K562 (cell line): Measurements from ENCODE around the gene FMNL2. TPM values are rescaled to one million over a fixed set of nuclear protein-coding genes. Genes with fewer than 3 reads are reported as not detected.

Source experiments
- ATAC-seq: fragments of 200-7000 bp; cut with Tn5 transposase; 3 replicates; pipeline ENCODE4 v1.9.1; 2020; ENCODE audit warnings: moderate library complexity
- BruUV-seq: library from RNA; stranded (reverse); fragments of 400-500 nt; replicated peaks from 2 replicates; lab custom pipeline; 2021; lab: Mats Ljungman, UMichigan
- CTCF ChIA-PET: fragments of 300-600 bp; formaldehyde crosslinking; extraction: SDS; loops from one replicate; lab custom pipeline; 2021; ENCODE audit warnings: low intra/inter-chr PET ratio; lab: Yijun Ruan, JAX
- POLR2A ChIA-PET: fragments of 300-600, 350-650 bp; sonication (Branson Sonifier 250); formaldehyde crosslinking; extraction: SDS; loops from one replicate; lab custom pipeline; 2021; ENCODE audit warnings: antibody characterized with exemption, inconsistent platforms; lab: Yijun Ruan, JAX
- DNase-seq, 4 experiments: peaks; one replicate each; pipeline versions ENCODE4 v3.0.0 to v3.0.0-alpha.2; 2011 to 2018; ENCODE audit warnings: low spot score in 3 of 4, mixed read lengths in 3 of 4; ENCODE audit errors: extremely low read depth in 1 of 4
- FAIRE-seq: peaks from 2 replicates; lab custom pipeline; 2011; peaks lifted over from hg19 to GRCh38; lab: Jason Lieb, UNC
- H2AFZ ChIP-seq: 2 replicates; pipeline ENCODE4 v1.6.0; 2011; ENCODE audit warnings: low read depth, low read length, control low read depth, inconsistent platforms
- H3K27ac ChIP-seq: fragments of 200-600 bp; 3 replicates; pipeline ENCODE4 v1.8.0; 2011; ENCODE audit warnings: low read depth, mild to moderate bottlenecking, control low read depth, inconsistent platforms, low read length, moderate library complexity, mixed read lengths; ENCODE audit errors: extremely low read depth
- H3K27me3 ChIP-seq, 2 experiments: fragments of 300-600 bp in 1 of 2; 2 replicates in 1 of 2; 3 replicates in 1 of 2; pipeline versions ENCODE4 v1.6.0 to v1.8.0; 2011; ENCODE audit warnings: inconsistent platforms in 2 of 2, low read length in 2 of 2, mild to moderate bottlenecking in 1 of 2, mixed read lengths in 1 of 2, moderate library complexity in 1 of 2; ENCODE audit not compliant: control insufficient read depth in 2 of 2, insufficient read depth in 2 of 2
- H3K36me3 ChIP-seq: fragments of 300-600 bp; 3 replicates; pipeline ENCODE4 v1.8.0; 2011; ENCODE audit warnings: mild to moderate bottlenecking, low read length, inconsistent platforms; ENCODE audit not compliant: control insufficient read depth, insufficient read depth
- H3K4me1 ChIP-seq, 2 experiments: fragments of 200-600 bp in 1 of 2; replicated peaks in 1 of 2; 2 replicates in 1 of 2; 3 replicates in 1 of 2; pipeline versions ENCODE4 v1.5.1 to v1.8.0; 2011; ENCODE audit warnings: inconsistent platforms in 2 of 2, low read length in 2 of 2, mild to moderate bottlenecking in 1 of 2, mixed read lengths in 1 of 2, moderate library complexity in 1 of 2; ENCODE audit not compliant: control insufficient read depth in 2 of 2, insufficient read depth in 2 of 2
- H3K4me2 ChIP-seq: 2 replicates; pipeline ENCODE4 v1.6.1; 2011; ENCODE audit warnings: low read length, control low read depth, inconsistent platforms, mixed read lengths; ENCODE audit not compliant: insufficient read depth
- H3K4me3 ChIP-seq: fragments of 200-600 bp; sonication (generic), shearing (Covaris generic); 2 replicates; pipeline ENCODE4 v1.5.1; 2016; ENCODE audit warnings: control low read depth, inconsistent platforms
- H3K79me2 ChIP-seq: fragments of 200-600 bp; 3 replicates; pipeline ENCODE4 v1.8.0; 2011; ENCODE audit warnings: low read length, inconsistent platforms; ENCODE audit not compliant: control insufficient read depth, insufficient read depth
- H3K9ac ChIP-seq, 2 experiments: 2 replicates each; pipeline versions ENCODE4 v1.6.0 to v1.6.1; 2011; ENCODE audit warnings: low read depth in 2 of 2, low read length in 2 of 2, control low read depth in 1 of 2, inconsistent platforms in 1 of 2, mild to moderate bottlenecking in 1 of 2, mixed read lengths in 1 of 2; ENCODE audit not compliant: insufficient read depth in 1 of 2
- H3K9me1 ChIP-seq: one replicate; pipeline ENCODE4 v1.6.0; 2011; ENCODE audit warnings: inconsistent platforms, mild to moderate bottlenecking, low read length, moderate library complexity; ENCODE audit not compliant: control insufficient read depth, insufficient read depth
- H3K9me3 ChIP-seq: replicated peaks from 2 replicates; pipeline ENCODE4 v1.5.1; 2011; ENCODE audit warnings: low read depth, low read length, inconsistent platforms; ENCODE audit not compliant: control insufficient read depth, insufficient read depth
- H4K20me1 ChIP-seq: replicated peaks from 2 replicates; pipeline ENCODE4 v1.6.1; 2011; ENCODE audit warnings: low read length, inconsistent platforms, mixed read lengths; ENCODE audit not compliant: control insufficient read depth, insufficient read depth
- CBX1 ChIP-seq: sonication (generic); IDR thresholded peaks from 2 replicates; pipeline ENCODE4 v1.6.1; 2016; ENCODE audit warnings: antibody characterized with exemption, low read depth, mild to moderate bottlenecking
- CHD4 ChIP-seq: fragments of 200-600 bp; sonication (generic); IDR thresholded peaks from 3 replicates; pipeline ENCODE4 v1.6.1; 2012; ENCODE audit warnings: low read depth, mild to moderate bottlenecking, mixed read lengths, low read length, inconsistent platforms; ENCODE audit not compliant: insufficient read depth, insufficient replicate concordance, poor library complexity, severe bottlenecking
- EHMT2 ChIP-seq: fragments of 450-650 bp; IDR thresholded peaks from 2 replicates; pipeline ENCODE4 v1.6.1; 2018; ENCODE audit warnings: antibody characterized with exemption
- FOXO4 ChIP-seq: fragments of 450-650 bp; formaldehyde crosslinking; IDR thresholded peaks from 2 replicates; pipeline ENCODE4 v1.4.0; 2020; ENCODE audit warnings: mild to moderate bottlenecking, moderate library complexity
- HDAC3 ChIP-seq: fragments of 450-650 bp; IDR thresholded peaks from 2 replicates; pipeline ENCODE4 v1.6.1; 2018; ENCODE audit warnings: borderline replicate concordance, mild to moderate bottlenecking, moderate library complexity; ENCODE audit not compliant: partially characterized antibody
- LARP7 ChIP-seq: fragments of 450-650 bp; IDR thresholded peaks from 2 replicates; pipeline ENCODE4 v1.6.1; 2016
- SETDB1 ChIP-seq: IDR thresholded peaks from one replicate; pipeline ENCODE4 v1.6.1; 2012; ENCODE audit warnings: low read length, control low read depth, inconsistent platforms
- SREBF2 ChIP-seq: sonication (generic); formaldehyde crosslinking; IDR thresholded peaks from 2 replicates; pipeline ENCODE4 v1.4.0; 2020; ENCODE audit warnings: mild to moderate bottlenecking, missing genetic modification reagents
- TFAM ChIP-seq: fragments of 250-450 bp; sonication (Bioruptor Pico); conservative IDR thresholded peaks from 2 replicates; pipeline ENCODE4 v1.5.0; 2021; ENCODE audit warnings: mild to moderate bottlenecking, moderate library complexity
- ZBTB1 ChIP-seq: sonication (generic); formaldehyde crosslinking; IDR thresholded peaks from 2 replicates; pipeline ENCODE4 v1.8.1; 2023; ENCODE audit warnings: missing genetic modification reagents, low read depth, mild to moderate bottlenecking, borderline replicate concordance
- ZBTB9 ChIP-seq: fragments of 450-650 bp; formaldehyde crosslinking; IDR thresholded peaks from 2 replicates; pipeline ENCODE4 v1.4.0; 2020; ENCODE audit warnings: mild to moderate bottlenecking, moderate library complexity
- ZNF174 ChIP-seq: fragments of 250-450 bp; sonication (Bioruptor Pico); IDR thresholded peaks from 2 replicates; pipeline ENCODE4 v1.4.0; 2020; ENCODE audit warnings: mild to moderate bottlenecking
- WGBS: fragments of 100-300 bp; shearing (Covaris generic); methylation state at CpG from one replicate; pipeline ENCODE4 v1.1.6; 2016; ENCODE audit warnings: low coverage, mixed read lengths; ENCODE audit not compliant: insufficient coverage; ENCODE audit errors: missing lambda C conversion rate; 5-methylcytosine and 5-hydroxymethylcytosine counted together
- in situ Hi-C: fragments of 300-500 bp; cut with MboI; formaldehyde crosslinking; loops from 4 replicates; pipeline ENCODE4 v1.15.0; 2018; ENCODE audit warnings: inconsistent platforms, mixed read lengths
- intact Hi-C: fragments of 100-400 bp; cut with micrococcal nuclease; formaldehyde crosslinking; loops from 2 replicates; pipeline ENCODE4 v1.14.2; 2022
- polyA plus RNA-seq, 8 experiments: library from polyadenylated mRNA; depleted of rRNA in 4 of 8; stranded (reverse) in 5 of 8; unstranded in 3 of 8; fragments of >200 nt; fragmentation: Nextera tagmentation in 2 of 8; fragmentation: Illumina TruSeq in 1 of 8; extraction: Ambion mirVana in 2 of 8; extraction: Trizol in 1 of 8; gene quantifications; 2 replicates each; pipeline versions ENCODE4 v1.2.1 to v1.2.3, GENCODE V29; 2011 to 2014; ENCODE audit warnings: inconsistent platforms in 1 of 8, missing spikeins in 1 of 8
- total RNA-seq, 7 experiments: library from RNA; depleted of rRNA in 6 of 7; stranded (reverse); fragments of >200 nt in 6 of 7; fragmentation: Illumina TruSeq in 2 of 7; extraction: Trizol in 2 of 7; gene quantifications; 2 replicates each; pipeline versions ENCODE4 v1.2.1 to v1.2.3, GENCODE V29; 2011 to 2021; ENCODE audit warnings: low replicate concordance in 1 of 7
- TF ChIP-seq, protein P1 (sequence below), 2 experiments: fragments of 450-650 bp; IDR thresholded peaks; 2 replicates each; pipeline ENCODE4 v1.6.1; 2016; ENCODE audit warnings: mild to moderate bottlenecking in 2 of 2, borderline replicate concordance in 1 of 2, low read depth in 1 of 2, moderate library complexity in 1 of 2

Gene FMNL2
- total and polyA plus RNA-seq, 9 of the 15 experiments (the other 6 are each of a cell fraction or from before 2014, with no cell fraction given), result 0.15 to 0.49 (median 0.24) TPM; not detected in 1

DNA sequence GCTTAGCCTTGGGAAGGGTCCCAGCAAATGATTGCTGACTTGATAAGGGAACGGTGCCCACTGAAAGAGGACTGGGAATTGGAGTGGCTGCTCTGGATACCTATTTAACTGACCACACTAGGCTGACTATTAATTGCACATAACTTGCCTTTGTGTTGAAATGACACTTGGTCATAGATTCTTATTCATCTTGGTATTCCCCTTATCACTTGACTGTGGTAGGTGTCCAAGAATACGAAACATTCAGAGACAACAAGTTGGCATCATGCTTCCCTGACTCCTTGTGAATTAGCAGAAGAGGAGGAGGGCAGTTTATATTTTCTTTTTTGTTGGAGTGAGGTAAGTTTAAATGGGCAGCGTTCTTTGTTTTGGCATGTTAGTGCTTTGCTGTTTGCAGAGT is 13.4 kb downstream of the FMNL2 start:
- intact Hi-C loops (no loop called here), in situ Hi-C loops (no loop called here)
- no peak overlapping the region for H2AFZ ChIP-seq
- WGBS, result 3% methylated on average over 3 of the region's 3 CpGs
- no peak for DNase-seq
- POLR2A ChIA-PET, result no interaction called here
- no peaks in the 10 kb centered on the region for H3K79me2 ChIP-seq
- no peak for FAIRE-seq
- no peaks in the 10 kb centered on the region for H3K9me3 ChIP-seq
- CTCF ChIA-PET, result no interaction called here
- peaks cover 9 to 13% of the 10 kb centered on the region in 2 experiments; a peak in 4 of 5 replicates for H3K27me3 ChIP-seq
- BruUV-seq, result no TSS peak
- no peaks in the 10 kb centered on the region for H3K9me1 ChIP-seq
- no peaks in the 10 kb centered on the region for H4K20me1 ChIP-seq
- H3K9ac ChIP-seq, result no peak overlapping the region
- no peak overlapping the region for H3K4me2 ChIP-seq
- no peak overlapping the region for H3K4me3 ChIP-seq
- no peaks in the 10 kb centered on the region for H3K4me1 ChIP-seq
- no peaks in the 10 kb centered on the region for H3K36me3 ChIP-seq
- no peak for ATAC-seq
- no peak overlapping the region for H3K27ac ChIP-seq
- TF ChIP-seq ZNF174 (CRISPR knock-in tag) (no peak), CHD4 (no peak), HDAC3 (no peak), ZBTB1 (no peak), TFAM (CRISPR knock-in tag) (no peak), SETDB1 (no peak), LARP7 (no peak), CBX1 (no peak), SREBF2 (CRISPR knock-in tag) (no peak), EHMT2 (no peak), ZBTB9 (CRISPR knock-in tag) (no peak), FOXO4 (CRISPR knock-in tag) (no peak)
- TF ChIP-seq, protein P1, sequence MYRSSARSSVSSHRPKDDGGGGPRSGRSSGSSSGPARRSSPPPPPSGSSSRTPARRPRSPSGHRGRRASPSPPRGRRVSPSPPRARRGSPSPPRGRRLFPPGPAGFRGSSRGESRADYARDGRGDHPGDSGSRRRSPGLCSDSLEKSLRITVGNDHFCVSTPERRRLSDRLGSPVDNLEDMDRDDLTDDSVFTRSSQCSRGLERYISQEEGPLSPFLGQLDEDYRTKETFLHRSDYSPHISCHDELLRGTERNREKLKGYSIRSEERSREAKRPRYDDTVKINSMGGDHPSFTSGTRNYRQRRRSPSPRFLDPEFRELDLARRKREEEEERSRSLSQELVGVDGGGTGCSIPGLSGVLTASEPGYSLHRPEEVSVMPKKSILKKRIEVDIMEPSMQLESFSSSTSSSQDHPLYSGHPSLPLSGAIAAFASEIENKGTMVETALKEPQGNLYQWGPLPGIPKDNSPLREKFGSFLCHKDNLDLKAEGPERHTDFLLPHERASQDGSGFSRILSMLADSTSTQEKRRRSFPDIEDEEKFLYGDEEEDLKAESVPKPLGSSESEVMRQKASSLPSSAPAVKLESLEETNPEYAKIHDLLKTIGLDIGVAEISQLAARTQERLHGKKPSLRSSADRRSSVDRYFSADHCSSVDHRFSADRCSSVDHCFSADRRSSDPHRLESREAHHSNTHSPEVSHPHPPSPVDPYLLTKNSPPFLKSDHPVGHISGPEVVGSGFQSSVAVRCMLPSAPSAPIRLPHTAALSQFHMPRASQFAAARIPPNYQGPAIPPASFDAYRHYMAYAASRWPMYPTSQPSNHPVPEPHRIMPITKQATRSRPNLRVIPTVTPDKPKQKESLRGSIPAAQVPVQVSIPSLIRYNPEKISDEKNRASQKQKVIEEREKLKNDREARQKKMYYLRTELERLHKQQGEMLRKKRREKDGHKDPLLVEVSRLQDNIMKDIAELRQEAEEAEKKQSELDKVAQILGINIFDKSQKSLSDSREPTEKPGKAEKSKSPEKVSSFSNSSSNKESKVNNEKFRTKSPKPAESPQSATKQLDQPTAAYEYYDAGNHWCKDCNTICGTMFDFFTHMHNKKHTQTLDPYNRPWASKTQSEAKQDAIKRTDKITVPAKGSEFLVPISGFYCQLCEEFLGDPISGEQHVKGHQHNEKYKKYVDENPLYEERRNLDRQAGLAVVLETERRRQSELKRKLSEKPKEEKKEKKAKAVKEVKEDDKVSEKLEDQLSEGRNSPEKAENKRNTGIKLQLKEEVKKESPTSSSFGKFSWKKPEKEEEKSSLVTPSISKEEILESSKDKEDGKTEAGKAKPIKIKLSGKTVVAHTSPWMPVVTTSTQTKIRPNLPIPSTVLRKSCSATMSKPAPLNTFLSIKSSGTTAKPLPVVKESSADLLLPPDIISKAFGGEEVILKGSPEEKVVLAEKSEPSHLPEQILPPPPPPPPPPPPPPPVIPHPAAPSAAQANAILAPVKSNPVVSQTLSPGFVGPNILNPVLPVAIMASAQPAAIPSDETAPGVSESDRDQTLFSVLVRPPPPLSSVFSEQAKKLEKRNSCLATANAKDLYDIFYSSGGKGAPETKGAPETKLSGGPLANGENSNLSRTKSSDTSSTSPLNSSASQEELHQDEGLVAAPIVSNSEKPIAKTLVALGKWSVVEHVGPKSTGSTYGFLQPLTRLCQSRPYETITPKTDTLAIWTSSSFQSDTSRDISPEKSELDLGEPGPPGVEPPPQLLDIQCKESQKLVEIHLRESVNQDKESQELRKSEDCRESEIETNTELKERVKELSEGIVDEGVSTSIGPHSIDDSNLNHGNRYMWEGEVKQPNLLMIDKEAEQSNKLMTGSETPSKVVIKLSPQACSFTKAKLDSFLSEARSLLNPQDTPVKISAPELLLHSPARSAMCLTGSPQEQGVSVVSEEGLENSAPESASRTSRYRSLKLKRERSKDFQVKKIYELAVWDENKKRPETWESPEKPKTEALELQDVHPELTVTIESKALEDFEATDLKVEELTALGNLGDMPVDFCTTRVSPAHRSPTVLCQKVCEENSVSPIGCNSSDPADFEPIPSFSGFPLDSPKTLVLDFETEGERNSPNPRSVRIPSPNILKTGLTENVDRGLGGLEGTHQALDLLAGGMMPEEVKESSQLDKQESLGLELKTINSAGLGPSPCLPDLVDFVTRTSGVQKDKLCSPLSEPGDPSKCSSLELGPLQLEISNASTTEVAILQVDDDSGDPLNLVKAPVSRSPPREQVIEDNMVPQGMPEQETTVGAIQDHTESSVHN (IDR thresholded peaks at IDR 0.05; ENCODE audit: borderline replicate concordance in 1 of 2, low read depth in 1 of 2), result no peak
